HEK293T (cell line): ENCODE results near the gene ACRV1.

ENCODE experiments used
- ARNT ChIP-seq: fragments of 450-650 bp; IDR thresholded peaks from 2 replicates; pipeline ENCODE4 v1.6.1; 2017; ENCODE audit warnings: mild to moderate bottlenecking
- BHLHE40 ChIP-seq: fragments of 450-650 bp; IDR thresholded peaks from 2 replicates; pipeline ENCODE4 v1.6.1; 2016; ENCODE audit warnings: mild to moderate bottlenecking, moderate library complexity, borderline replicate concordance
- FOXM1 ChIP-seq: fragments of 450-650 bp; IDR thresholded peaks from 2 replicates; pipeline ENCODE4 v1.6.1; 2017; ENCODE audit warnings: mild to moderate bottlenecking, borderline replicate concordance
- L3MBTL2 ChIP-seq: fragments of 450-650 bp; conservative IDR thresholded peaks from 2 replicates; pipeline ENCODE4 v1.6.1; 2016; ENCODE audit warnings: mild to moderate bottlenecking
- ZNF384 ChIP-seq: fragments of 450-650 bp; IDR thresholded peaks from 2 replicates; pipeline ENCODE4 v1.6.1; 2016

DNA sequence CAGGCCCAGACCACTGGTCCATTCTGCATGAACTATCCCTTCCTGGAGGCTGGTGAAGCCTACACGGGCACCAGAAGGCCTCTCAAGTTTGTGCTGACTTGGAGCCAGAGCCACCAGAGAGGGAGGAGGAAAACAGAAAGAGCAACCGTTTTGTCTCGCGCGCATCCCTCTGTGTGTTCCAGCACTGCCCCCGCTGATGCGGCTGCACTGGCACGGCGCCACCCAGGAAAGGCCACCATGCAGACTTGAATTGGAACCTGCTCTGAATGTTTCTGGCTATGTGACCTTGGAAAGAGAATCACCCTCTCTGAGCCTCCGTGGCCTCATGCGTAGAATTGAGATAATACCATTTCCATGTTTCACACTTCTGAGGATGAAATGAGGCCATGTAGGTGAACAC lies 7.4 kb upstream of the ACRV1 start:
- no peak for TF ChIP-seq FOXM1
- no peak for TF ChIP-seq ZNF384
- TF ChIP-seq BHLHE40 = no peak
- no peak for TF ChIP-seq ARNT
- TF ChIP-seq L3MBTL2 = no peak
